Measurements from ENCODE around the gene MARVELD2.

DNA sequence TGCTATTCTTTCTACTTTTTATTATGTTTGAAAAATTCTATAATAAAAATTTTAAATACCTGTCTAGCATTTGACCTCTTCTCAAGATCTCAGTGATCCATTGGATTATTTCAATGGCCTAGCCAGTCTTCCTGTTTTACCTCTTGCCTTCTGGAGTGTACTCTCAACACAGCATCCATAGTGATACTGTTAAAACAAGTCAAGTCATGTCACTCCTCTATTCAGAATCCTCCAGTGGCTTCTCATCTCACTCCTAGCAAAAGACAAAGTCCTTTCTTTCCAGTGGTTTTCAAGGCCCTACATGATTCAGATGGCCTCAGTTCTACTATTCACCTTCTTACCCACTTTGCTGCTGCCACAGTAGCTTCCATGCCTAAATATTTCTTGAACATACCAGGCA is 1.8 kb downstream of the MARVELD2 start:
- TF ChIP-seq CBX5 (CRISPR knock-in tag; IDR thresholded peaks at IDR 0.05; ENCODE audit: borderline replicate concordance) (no peak), JUN (CRISPR knock-in tag; IDR thresholded peaks at IDR 0.05) (no peak), PBX3 (CRISPR knock-in tag; IDR thresholded peaks at IDR 0.05; ENCODE audit: borderline replicate concordance) (no peak), GPBP1L1 (CRISPR knock-in tag; IDR thresholded peaks at IDR 0.05) (no peak)
- TF ChIP-seq, protein P1, sequence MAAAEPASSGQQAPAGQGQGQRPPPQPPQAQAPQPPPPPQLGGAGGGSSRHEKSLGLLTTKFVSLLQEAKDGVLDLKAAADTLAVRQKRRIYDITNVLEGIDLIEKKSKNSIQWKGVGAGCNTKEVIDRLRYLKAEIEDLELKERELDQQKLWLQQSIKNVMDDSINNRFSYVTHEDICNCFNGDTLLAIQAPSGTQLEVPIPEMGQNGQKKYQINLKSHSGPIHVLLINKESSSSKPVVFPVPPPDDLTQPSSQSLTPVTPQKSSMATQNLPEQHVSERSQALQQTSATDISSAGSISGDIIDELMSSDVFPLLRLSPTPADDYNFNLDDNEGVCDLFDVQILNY (CRISPR knock-in tag; conservative IDR thresholded peaks at IDR 0.05) = no peak
- TF ChIP-seq, protein P2, sequence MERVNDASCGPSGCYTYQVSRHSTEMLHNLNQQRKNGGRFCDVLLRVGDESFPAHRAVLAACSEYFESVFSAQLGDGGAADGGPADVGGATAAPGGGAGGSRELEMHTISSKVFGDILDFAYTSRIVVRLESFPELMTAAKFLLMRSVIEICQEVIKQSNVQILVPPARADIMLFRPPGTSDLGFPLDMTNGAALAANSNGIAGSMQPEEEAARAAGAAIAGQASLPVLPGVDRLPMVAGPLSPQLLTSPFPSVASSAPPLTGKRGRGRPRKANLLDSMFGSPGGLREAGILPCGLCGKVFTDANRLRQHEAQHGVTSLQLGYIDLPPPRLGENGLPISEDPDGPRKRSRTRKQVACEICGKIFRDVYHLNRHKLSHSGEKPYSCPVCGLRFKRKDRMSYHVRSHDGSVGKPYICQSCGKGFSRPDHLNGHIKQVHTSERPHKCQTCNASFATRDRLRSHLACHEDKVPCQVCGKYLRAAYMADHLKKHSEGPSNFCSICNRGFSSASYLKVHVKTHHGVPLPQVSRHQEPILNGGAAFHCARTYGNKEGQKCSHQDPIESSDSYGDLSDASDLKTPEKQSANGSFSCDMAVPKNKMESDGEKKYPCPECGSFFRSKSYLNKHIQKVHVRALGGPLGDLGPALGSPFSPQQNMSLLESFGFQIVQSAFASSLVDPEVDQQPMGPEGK (CRISPR knock-in tag; IDR thresholded peaks at IDR 0.05) = no peak

Data from HepG2 (cell line).